Measurements from ENCODE around the gene SULT2A1. TPM values are rescaled to one million over a fixed set of nuclear protein-coding genes. Genes with fewer than 3 reads are reported as not detected.

Gene SULT2A1
- total and polyA plus RNA-seq, 7 experiments from 2014 or later = not detected

- Histone ChIP-seq H3K36me3 (ENCODE audit: control insufficient read depth in 2 of 3, insufficient read depth in 3 of 3, low read length in 3 of 3) (no peaks in the 10 kb centered on the region), H3K27me3 (ENCODE audit: control insufficient read depth in 2 of 2, insufficient read depth in 2 of 2, low read length in 2 of 2) (peaks cover 0 to 3% of the 10 kb centered on the region in 2 donors), H3K4me1 (ENCODE audit: control insufficient read depth in 2 of 2, insufficient read depth in 2 of 2, low read length in 2 of 2) (no peaks in the 10 kb centered on the region), H3K4me3 (ENCODE audit: low read length) (no peak overlapping the region), H3K27ac (ENCODE audit: low read depth, low read length) (no peak overlapping the region), H3K9me3 (ENCODE audit: control insufficient read depth in 2 of 3, low read length in 3 of 3) (no peaks in the 10 kb centered on the region)
- intact Hi-C loops (cut with micrococcal nuclease) = no loop called here
- Mint-ChIP-seq H3K27me3 (peaks cover 0 to 24% (median 15%) of the 10 kb centered on the region in 5 donors), H3K4me1 (no peaks in the 10 kb centered on the region), H3K36me3 (no peaks in the 10 kb centered on the region), H3K4me3 (no peak overlapping the region), H3K27ac (no peak overlapping the region), H3K9me3 (peaks cover 0 to 2% (median 0%) of the 10 kb centered on the region in 11 donors)
- no peak for ATAC-seq
- CTCF ChIA-PET = interaction anchor here (0.7 to 0.9 kb wide), 2 partner anchors 25 to 1911 kb away, joined by 3 to 5 read pairs; no protein-coding TSS in a partner anchor
- POLR2A ChIA-PET = no interaction called here
- DNase-seq = no peak
These were observed 46.7 kb downstream of the SULT2A1 start for GRCh38 chr19:47839411-47839810.

GRCh38 chr19:47836038-47836437 is 50.1 kb downstream of the SULT2A1 start:
- POLR2A ChIA-PET = no interaction called here
- no peaks in the 10 kb centered on the region for H3K4me1 Mint-ChIP-seq
- H3K27ac Mint-ChIP-seq = no peak overlapping the region
- Histone ChIP-seq H3K36me3 (ENCODE audit: control insufficient read depth in 2 of 3, insufficient read depth in 3 of 3, low read length in 3 of 3) (no peaks in the 10 kb centered on the region), H3K27ac (ENCODE audit: low read depth, low read length) (no peak overlapping the region), H3K4me3 (ENCODE audit: low read length) (no peak overlapping the region), H3K27me3 (ENCODE audit: control insufficient read depth in 2 of 2, insufficient read depth in 2 of 2, low read length in 2 of 2) (no peaks in the 10 kb centered on the region), H3K4me1 (ENCODE audit: control insufficient read depth in 2 of 2, insufficient read depth in 2 of 2, low read length in 2 of 2) (no peaks in the 10 kb centered on the region), H3K9me3 (ENCODE audit: control insufficient read depth in 2 of 3, low read length in 3 of 3) (no peaks in the 10 kb centered on the region)
- peaks cover 0 to 7% (median 0%) of the 10 kb centered on the region in 5 donors for H3K27me3 Mint-ChIP-seq
- intact Hi-C loops (cut with micrococcal nuclease) = no loop called here
- H3K9me3 Mint-ChIP-seq = no peaks in the 10 kb centered on the region
- no peaks in the 10 kb centered on the region for H3K36me3 Mint-ChIP-seq
- no peak for DNase-seq
- no peak overlapping the region for H3K4me3 Mint-ChIP-seq
- CTCF ChIA-PET = no interaction called here
- no peak for ATAC-seq

GRCh38 chr19:47832723-47833122 is 53.4 kb downstream of the SULT2A1 start:
- ChIA-PET CTCF (no interaction called here), POLR2A (no interaction called here)
- intact Hi-C loops (cut with micrococcal nuclease) = no loop called here
- H3K27ac ChIP-seq (ENCODE audit: low read depth, low read length) = no peak overlapping the region
- DNase-seq = no peak
- H3K9me3 Mint-ChIP-seq = no peaks in the 10 kb centered on the region
- H3K27me3 Mint-ChIP-seq = peaks cover 0 to 7% (median 0%) of the 10 kb centered on the region in 5 donors
- no peaks in the 10 kb centered on the region for H3K9me3 ChIP-seq (ENCODE audit: control insufficient read depth in 2 of 3, low read length in 3 of 3)
- no peaks in the 10 kb centered on the region for H3K36me3 ChIP-seq (ENCODE audit: control insufficient read depth in 2 of 3, insufficient read depth in 3 of 3, low read length in 3 of 3)
- H3K4me1 ChIP-seq (ENCODE audit: control insufficient read depth in 2 of 2, insufficient read depth in 2 of 2, low read length in 2 of 2) = no peaks in the 10 kb centered on the region
- no peaks in the 10 kb centered on the region for H3K36me3 Mint-ChIP-seq
- no peak overlapping the region for H3K4me3 ChIP-seq (ENCODE audit: low read length)
- H3K4me1 Mint-ChIP-seq = no peaks in the 10 kb centered on the region
- H3K27me3 ChIP-seq (ENCODE audit: control insufficient read depth in 2 of 2, insufficient read depth in 2 of 2, low read length in 2 of 2) = no peaks in the 10 kb centered on the region
- peak overlapping the region in 1 of 9 donors; percentile 6 for H3K27ac Mint-ChIP-seq
- no peak for ATAC-seq
- H3K4me3 Mint-ChIP-seq = no peak overlapping the region

DNA sequence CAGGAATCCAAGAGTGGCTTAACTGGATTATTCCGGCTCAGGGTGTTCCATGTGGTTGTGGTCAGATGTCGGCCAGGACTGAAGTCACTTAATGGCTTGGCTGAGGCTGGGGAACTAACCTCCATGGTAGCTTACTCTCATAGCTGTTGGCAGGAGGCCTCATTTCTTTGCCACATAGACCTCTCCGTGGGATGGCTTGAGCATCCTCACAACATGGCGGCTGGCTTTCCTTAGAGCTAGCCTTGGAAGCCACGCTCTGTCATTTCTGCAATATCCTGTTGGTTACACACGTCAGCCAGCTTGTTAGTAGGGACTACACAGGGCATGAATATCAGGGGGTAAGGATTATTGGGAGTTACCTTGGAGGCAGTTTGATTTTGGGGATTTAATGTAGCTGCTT is 59.3 kb downstream of the SULT2A1 start:
- H3K4me1 ChIP-seq (ENCODE audit: control insufficient read depth in 2 of 2, insufficient read depth in 2 of 2, low read length in 2 of 2) = no peaks in the 10 kb centered on the region
- H3K4me1 Mint-ChIP-seq = no peaks in the 10 kb centered on the region
- H3K27ac ChIP-seq (ENCODE audit: low read depth, low read length) = no peak overlapping the region
- H3K9me3 ChIP-seq (ENCODE audit: control insufficient read depth in 2 of 3, low read length in 3 of 3) = no peaks in the 10 kb centered on the region
- H3K4me3 ChIP-seq (ENCODE audit: low read length) = no peak overlapping the region
- ATAC-seq (no peak), DNase-seq (no peak)
- intact Hi-C loops (cut with micrococcal nuclease) = no loop called here
- no peaks in the 10 kb centered on the region for H3K36me3 ChIP-seq (ENCODE audit: control insufficient read depth in 2 of 3, insufficient read depth in 3 of 3, low read length in 3 of 3)
- ChIA-PET CTCF (no interaction called here), POLR2A (interaction anchor here (0.6 kb wide), 1 partner anchor 20 kb away, joined by 3 read pairs; no protein-coding TSS in a partner anchor)
- H3K27ac Mint-ChIP-seq = no peak overlapping the region
- no peak overlapping the region for H3K4me3 Mint-ChIP-seq
- peaks cover 0 to 9% (median 2%) of the 10 kb centered on the region in 11 donors for H3K9me3 Mint-ChIP-seq
- H3K36me3 Mint-ChIP-seq = peaks cover 0 to 6% (median 0%) of the 10 kb centered on the region in 5 donors
- peaks cover 0 to 14% (median 5%) of the 10 kb centered on the region in 5 donors for H3K27me3 Mint-ChIP-seq
- no peaks in the 10 kb centered on the region for H3K27me3 ChIP-seq (ENCODE audit: control insufficient read depth in 2 of 2, insufficient read depth in 2 of 2, low read length in 2 of 2)

- CTCF ChIA-PET = no interaction called here
These were observed 61.7 kb downstream of the SULT2A1 start for GRCh38 chr19:47824396-47824795.

DNA sequence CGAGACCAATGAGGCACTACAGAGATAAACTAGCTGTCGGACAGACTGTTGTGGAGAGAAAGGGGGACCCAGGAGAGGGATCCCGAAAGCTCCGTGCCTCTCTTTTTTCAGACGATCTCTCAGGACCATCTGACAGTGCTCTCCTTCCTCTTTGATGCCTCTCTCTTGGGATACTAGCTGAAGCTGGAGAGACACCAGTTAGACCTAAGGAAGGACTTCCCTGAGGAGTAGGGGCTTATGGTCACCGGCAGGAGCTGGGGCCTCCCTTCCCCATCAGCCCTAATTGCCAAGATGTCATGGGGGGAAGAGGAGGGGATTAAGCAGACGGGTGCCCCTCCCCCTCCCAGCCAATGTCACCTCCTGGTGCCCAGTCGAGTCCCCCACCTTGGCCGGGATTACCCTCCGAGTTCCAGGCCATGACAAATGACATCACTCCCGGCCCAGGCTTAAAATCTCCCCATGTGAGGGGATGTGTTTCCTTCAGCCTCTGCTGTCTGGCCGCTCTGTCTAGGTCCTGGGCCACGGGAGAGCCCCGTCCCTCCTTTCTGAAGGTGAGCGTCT is 64.6 kb downstream of the SULT2A1 start, which contains the start of gene CRX:
Gene CRX, plus strand, starts transcription at position 478 of the 561 bp plus-strand sequence. CDS start 12,507 bp downstream, outside the sequence.
- Mint-ChIP-seq H3K27me3 (peaks cover 26 to 51% (median 31%) of the 10 kb centered on the region in 5 donors), H3K36me3 (peaks cover 0 to 3% (median 0%) of the 10 kb centered on the region in 5 donors), H3K4me3 (no peak within 1 kb of the TSS), H3K4me1 (peaks cover 0 to 7% (median 2%) of the 10 kb centered on the region in 7 donors), H3K9me3 (peaks cover 0 to 1% (median 0%) of the 10 kb centered on the region in 11 donors), H3K27ac (no peak within 1 kb of the TSS)
- no peak within 1 kb of the TSS for H3K27ac ChIP-seq (ENCODE audit: low read depth, low read length)
- CTCF ChIA-PET = no interaction called here
- no peak for ATAC-seq
- no peaks in the 10 kb centered on the region for H3K9me3 ChIP-seq (ENCODE audit: control insufficient read depth in 2 of 3, low read length in 3 of 3)
- H3K27me3 ChIP-seq (ENCODE audit: control insufficient read depth in 2 of 2, insufficient read depth in 2 of 2, low read length in 2 of 2) = peaks cover 0 to 3% of the 10 kb centered on the region in 2 donors
- DNase-seq = no peak
- POLR2A ChIA-PET = no interaction called here
- intact Hi-C loops (cut with micrococcal nuclease) = no loop called here
- H3K4me1 ChIP-seq (ENCODE audit: control insufficient read depth in 2 of 2, insufficient read depth in 2 of 2, low read length in 2 of 2) = no peaks in the 10 kb centered on the region
- no peak within 1 kb of the TSS for H3K4me3 ChIP-seq (ENCODE audit: low read length)
- no peaks in the 10 kb centered on the region for H3K36me3 ChIP-seq (ENCODE audit: control insufficient read depth in 2 of 3, insufficient read depth in 3 of 3, low read length in 3 of 3)

More at GRCh38 chr19:47824396-47824795, 61.7 kb downstream of the SULT2A1 start:
- intact Hi-C loops (cut with micrococcal nuclease) = no loop called here
- POLR2A ChIA-PET = no interaction called here
- no peak overlapping the region for H3K27ac ChIP-seq (ENCODE audit: low read depth, low read length)
- no peaks in the 10 kb centered on the region for H3K4me1 ChIP-seq (ENCODE audit: control insufficient read depth in 2 of 2, insufficient read depth in 2 of 2, low read length in 2 of 2)
- H3K27ac Mint-ChIP-seq = no peak overlapping the region
- H3K36me3 ChIP-seq (ENCODE audit: control insufficient read depth in 2 of 3, insufficient read depth in 3 of 3, low read length in 3 of 3) = no peaks in the 10 kb centered on the region
- peaks cover 0 to 7% (median 2%) of the 10 kb centered on the region in 7 donors for H3K4me1 Mint-ChIP-seq
- no peak overlapping the region for H3K4me3 Mint-ChIP-seq
- H3K27me3 ChIP-seq (ENCODE audit: control insufficient read depth in 2 of 2, insufficient read depth in 2 of 2, low read length in 2 of 2) = peaks cover 0 to 2% of the 10 kb centered on the region in 2 donors
- ATAC-seq (no peak), DNase-seq (no peak)
- peaks cover 15 to 35% (median 19%) of the 10 kb centered on the region in 5 donors for H3K27me3 Mint-ChIP-seq
- peaks cover 0 to 9% (median 2%) of the 10 kb centered on the region in 11 donors for H3K9me3 Mint-ChIP-seq
- H3K9me3 ChIP-seq (ENCODE audit: control insufficient read depth in 2 of 3, low read length in 3 of 3) = no peaks in the 10 kb centered on the region
- H3K4me3 ChIP-seq (ENCODE audit: low read length) = no peak overlapping the region
- H3K36me3 Mint-ChIP-seq = peaks cover 0 to 6% (median 0%) of the 10 kb centered on the region in 5 donors

Measured in naive thymus-derived CD4-positive, alpha-beta T cell (primary cell).